Keratinocyte (primary cell): ENCODE data around the gene WDR11.
"Not testable (repeated sequence)": the region's sequence is repeated elsewhere in the genome, so short reads cannot be mapped to it uniquely, and the experiment has no call there.

Source experiments
- CTCF ChIP-seq, 3 experiments: IDR thresholded peaks in 1 of 3; conservative IDR thresholded peaks in 1 of 3; optimal IDR thresholded peaks in 1 of 3; 2 replicates in 2 of 3; 3 replicates in 1 of 3; pipeline versions ENCODE3 to v1.5.1; 2011; ENCODE audit warnings: low read length in 3 of 3, mild to moderate bottlenecking in 3 of 3, moderate library complexity in 2 of 3, control low read depth in 1 of 3, inconsistent platforms in 1 of 3; ENCODE audit not compliant: insufficient read depth in 2 of 3; ENCODE audit errors: extremely low read depth in 1 of 3
- EZH2 ChIP-seq: IDR thresholded peaks from one replicate; pipeline ENCODE4 v1.6.1; 2012; ENCODE audit warnings: inconsistent platforms, mild to moderate bottlenecking, low read length, moderate library complexity

GRCh38 chr10:120923886-120924285 is 72.7 kb downstream of the WDR11 start:
- not testable (repeated sequence) for TF ChIP-seq EZH2; CTCF (optimal IDR thresholded peaks at IDR 0.05 in 1 of 3, IDR thresholded peaks at IDR 0.05 in 1 of 3, conservative IDR thresholded peaks at IDR 0.05 in 1 of 3; ENCODE audit: extremely low read depth in 1 of 3, insufficient read depth in 2 of 3, low read length in 3 of 3)
